ENCODE results near the gene KCNE4. TPM values are rescaled to one million over a fixed set of nuclear protein-coding genes. Genes with fewer than 3 reads are reported as not detected.
"Not testable (repeated sequence)": the region's sequence is repeated elsewhere in the genome, so short reads cannot be mapped to it uniquely, and the experiment has no call there.

Gene KCNE4
- total RNA-seq, 1 donor, result not detected

- no peak for DNase-seq (ENCODE audit: low read depth in 2 of 3, low spot score in 2 of 3)
Measured at GRCh38 chr2:223056701-223057418, 4.9 kb downstream of the KCNE4 start.

GRCh38 chr2:223057569-223057968, 5.6 kb downstream of the KCNE4 start:
- no peak for DNase-seq (ENCODE audit: low read depth in 2 of 3, low spot score in 2 of 3)

GRCh38 chr2:223058952-223059716, 7.1 kb downstream of the KCNE4 start:
- DNase-seq (ENCODE audit: low read depth in 2 of 3, low spot score in 2 of 3), result peak in 2 of 3 donors; percentile 45 to 51

DNA sequence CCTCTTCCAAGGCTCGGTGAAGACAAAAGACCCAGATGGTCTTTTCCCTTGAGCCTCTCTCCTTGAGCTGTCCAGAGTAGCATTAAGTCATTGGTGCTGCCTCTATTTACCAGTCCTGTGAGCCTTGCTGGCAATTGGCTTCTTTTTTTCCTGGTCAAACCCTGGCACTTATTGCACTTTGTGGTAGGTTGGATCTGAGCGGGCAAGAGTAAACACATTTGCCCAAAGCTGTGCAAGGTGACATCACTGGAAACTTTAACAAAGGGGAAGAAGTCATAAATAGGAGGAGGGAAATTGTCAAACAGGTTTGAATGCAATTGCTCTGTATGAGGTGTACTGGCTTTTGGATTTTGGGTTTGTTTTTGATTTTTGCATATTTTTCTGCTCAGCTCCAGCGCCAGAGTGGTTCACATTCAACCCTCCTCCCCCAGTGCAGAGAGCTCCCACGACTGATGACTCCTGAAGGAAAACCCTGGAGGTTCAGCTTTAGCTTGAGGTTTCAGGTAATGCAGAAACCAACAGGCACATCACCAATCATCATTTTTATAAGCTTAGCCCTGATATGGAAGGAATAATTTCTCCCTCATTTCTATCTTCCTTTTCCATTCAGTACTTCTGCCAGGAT, 8.3 kb downstream of the KCNE4 start:
- DNase-seq (ENCODE audit: low read depth in 2 of 3, low spot score in 2 of 3), result no peak

DNA sequence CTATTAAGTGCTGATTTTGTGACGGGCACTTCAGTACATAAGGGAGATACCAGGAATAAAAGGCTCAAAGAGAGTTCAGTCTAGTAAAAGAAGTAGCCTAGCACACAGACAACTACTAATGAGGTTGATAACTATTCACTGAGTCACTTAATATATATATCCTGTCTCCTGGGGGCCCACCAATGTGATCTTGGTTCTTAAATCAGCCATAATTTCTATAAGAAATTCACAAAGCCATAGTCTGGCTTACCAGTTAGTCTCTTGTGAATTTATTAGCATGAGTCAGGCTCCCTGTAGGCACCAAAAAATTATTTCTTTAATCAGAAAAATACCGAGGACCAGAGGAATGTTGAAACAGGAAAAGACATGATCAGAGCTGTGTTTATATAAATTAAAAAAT, 10.4 kb downstream of the KCNE4 start:
- no peak for DNase-seq (ENCODE audit: low read depth in 2 of 3, low spot score in 2 of 3)

GRCh38 chr2:223065107-223065506, 13.1 kb downstream of the KCNE4 start:
- DNase-seq (ENCODE audit: low read depth in 2 of 3, low spot score in 2 of 3), result no peak

DNA sequence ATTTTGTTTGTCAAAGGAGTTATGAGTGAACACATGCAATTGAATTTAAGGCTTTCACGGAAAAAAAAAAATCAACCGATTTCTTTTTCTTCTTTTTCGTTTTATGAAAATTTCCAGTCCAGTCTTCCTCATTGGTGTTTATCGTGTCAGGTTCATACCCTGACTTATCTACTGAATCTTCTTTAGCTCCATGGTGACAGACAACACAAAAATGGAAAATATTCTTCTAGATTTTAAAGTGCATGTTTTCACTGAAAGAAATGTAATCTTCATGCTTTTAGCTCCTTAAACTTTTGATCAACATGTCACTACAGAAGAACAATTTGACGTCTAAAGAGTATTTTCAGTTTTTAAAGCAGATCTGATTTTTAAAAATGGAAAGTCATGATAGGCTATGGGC, 14.7 kb downstream of the KCNE4 start:
- no peak for DNase-seq (ENCODE audit: low read depth in 2 of 3, low spot score in 2 of 3)

- DNase-seq (ENCODE audit: low read depth in 2 of 3, low spot score in 2 of 3), result no peak
Measured at GRCh38 chr2:223068071-223068470, 16.1 kb downstream of the KCNE4 start.

DNA sequence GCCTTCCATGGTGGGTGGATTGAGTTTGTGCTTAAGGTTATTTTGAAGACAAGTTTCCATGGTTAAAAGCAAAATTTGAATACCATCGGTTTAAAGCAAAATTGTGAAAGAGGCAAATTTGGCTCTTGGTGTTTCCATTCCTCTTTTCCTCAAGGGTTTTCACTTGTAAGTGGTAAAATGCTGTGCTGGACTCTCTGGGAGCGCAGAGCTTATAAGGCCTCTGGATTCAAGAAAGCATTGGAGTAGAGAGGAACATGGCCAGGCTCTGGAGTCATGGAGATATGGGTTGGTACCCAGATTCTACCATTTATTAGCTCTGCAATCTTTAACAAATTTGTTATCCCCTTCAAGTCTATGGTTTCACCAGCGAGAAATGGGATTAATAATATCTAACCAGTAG, 17.5 kb downstream of the KCNE4 start:
- DNase-seq (ENCODE audit: low read depth in 2 of 3, low spot score in 2 of 3), result no peak

DNA sequence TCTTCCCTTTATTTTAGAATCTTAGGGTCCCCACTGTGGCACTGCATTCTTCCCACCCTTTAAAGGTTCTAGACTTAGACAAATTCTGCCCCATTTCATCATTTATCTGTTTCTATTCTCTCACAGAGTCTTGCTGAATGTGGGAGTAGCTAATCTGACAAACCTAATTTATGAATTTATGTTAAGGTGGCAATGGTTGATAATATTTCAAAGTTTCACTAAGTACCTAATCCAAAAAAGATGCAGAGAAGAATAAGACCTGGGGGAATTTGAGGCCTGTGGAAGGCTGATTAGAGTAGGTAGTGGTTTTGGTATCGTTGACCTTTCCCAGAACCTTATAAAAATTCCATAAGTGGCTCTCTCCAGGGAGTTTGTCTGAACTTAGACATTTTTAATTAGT, 18.0 kb downstream of the KCNE4 start:
- no peak for DNase-seq (ENCODE audit: low read depth in 2 of 3, low spot score in 2 of 3)

- DNase-seq (ENCODE audit: low read depth in 2 of 3, low spot score in 2 of 3), result no peak
Measured at GRCh38 chr2:223071139-223071538, 19.1 kb downstream of the KCNE4 start.

DNA sequence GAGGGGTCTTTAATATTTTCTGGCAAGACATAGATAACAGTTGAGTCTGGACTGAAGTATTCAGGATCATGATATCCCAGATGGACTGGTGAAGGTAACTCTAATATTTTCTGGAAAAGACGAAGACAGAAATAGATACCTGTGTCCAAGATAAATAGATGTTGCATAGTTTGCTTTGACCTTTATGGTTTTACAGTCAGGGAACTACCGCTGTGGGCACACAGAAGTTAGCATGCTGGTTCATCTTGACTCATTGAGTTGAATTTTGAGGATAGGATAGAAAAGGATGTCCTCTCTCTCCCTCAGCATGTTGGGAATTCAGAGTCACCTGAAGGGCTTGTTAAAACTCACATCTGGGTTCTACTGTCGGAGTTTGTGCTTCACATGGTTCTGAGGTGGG, 20.8 kb downstream of the KCNE4 start:
- no peak for DNase-seq (ENCODE audit: low read depth in 2 of 3, low spot score in 2 of 3)

- no peak for DNase-seq (ENCODE audit: low read depth in 2 of 3, low spot score in 2 of 3)
Measured at GRCh38 chr2:223075301-223076270, 23.6 kb downstream of the KCNE4 start.

GRCh38 chr2:223076573-223076972, 24.6 kb downstream of the KCNE4 start:
- no peak for DNase-seq (ENCODE audit: low read depth in 2 of 3, low spot score in 2 of 3)

DNA sequence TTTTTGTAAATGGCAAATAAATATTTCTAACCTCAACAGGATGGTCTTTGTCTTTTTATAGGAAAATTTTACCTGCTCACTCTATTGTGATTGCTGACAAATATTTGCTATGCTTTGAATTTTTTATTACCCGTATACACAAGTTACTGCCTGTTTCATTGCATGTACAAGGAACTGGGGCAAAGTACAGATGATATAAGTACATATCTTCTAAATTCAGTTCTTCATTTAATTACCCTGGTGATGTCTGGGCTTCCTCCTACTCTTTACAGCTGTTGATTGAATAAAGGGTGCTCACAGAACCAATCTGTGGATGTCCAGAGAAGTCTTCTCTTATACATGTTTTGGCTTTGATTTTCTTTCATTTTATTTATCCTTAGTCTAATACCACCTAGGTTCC, 26.5 kb downstream of the KCNE4 start:
- no peak for DNase-seq (ENCODE audit: low read depth in 2 of 3, low spot score in 2 of 3)

- no peak for DNase-seq (ENCODE audit: low read depth in 2 of 3, low spot score in 2 of 3)
Measured at GRCh38 chr2:223079378-223079777, 27.4 kb downstream of the KCNE4 start.

DNA sequence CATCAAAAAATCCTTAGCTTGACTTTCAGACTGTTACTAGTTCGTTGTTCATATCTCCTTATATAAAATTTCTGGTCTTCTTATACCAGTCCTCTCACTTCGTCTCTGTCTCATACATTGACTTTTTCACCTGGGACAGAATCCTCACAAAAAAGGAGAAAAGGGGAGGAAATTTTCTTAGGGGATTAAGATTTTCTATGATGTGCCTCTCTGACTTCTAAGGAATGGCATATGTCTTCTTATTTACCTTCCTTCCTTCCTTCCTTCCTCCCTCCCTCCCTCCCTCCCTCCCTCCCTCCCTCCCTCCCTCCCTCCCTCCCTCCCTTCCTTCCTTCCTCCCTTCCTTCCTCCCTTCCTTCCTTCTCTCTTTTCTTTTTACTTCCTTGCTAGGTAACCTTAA, 27.9 kb downstream of the KCNE4 start:
- DNase-seq (ENCODE audit: low read depth in 2 of 3, low spot score in 2 of 3), result no peak

DNA sequence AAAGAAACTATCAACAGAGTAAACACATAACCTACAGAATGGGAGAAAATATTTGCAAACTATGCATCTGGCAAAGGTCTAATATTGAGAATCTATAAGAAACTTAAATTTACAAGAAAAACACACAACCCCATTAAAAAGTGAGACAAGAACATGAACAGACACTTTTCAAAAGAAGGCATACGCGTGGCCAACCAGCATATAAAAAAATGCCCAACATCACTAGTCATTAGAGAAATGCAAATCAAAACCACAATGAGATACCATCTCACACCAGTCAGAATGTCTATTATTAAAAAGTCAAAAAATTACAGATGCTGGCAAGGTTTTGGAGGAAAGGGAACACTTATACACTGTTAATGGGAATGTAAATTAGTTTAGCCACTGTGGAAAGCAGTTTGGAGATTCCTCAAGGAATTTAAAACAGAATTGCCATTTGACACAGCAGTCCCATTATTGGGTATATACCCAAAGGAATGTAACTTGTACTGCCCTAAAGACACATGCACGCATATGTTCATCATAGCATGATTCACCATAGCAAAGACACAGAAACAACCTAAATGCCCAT, 28.9 kb downstream of the KCNE4 start:
- DNase-seq (ENCODE audit: low read depth in 2 of 3, low spot score in 2 of 3), result not testable (repeated sequence)

GRCh38 chr2:223081789-223082188, 29.8 kb downstream of the KCNE4 start:
- DNase-seq (ENCODE audit: low read depth in 2 of 3, low spot score in 2 of 3), result no peak

DNA sequence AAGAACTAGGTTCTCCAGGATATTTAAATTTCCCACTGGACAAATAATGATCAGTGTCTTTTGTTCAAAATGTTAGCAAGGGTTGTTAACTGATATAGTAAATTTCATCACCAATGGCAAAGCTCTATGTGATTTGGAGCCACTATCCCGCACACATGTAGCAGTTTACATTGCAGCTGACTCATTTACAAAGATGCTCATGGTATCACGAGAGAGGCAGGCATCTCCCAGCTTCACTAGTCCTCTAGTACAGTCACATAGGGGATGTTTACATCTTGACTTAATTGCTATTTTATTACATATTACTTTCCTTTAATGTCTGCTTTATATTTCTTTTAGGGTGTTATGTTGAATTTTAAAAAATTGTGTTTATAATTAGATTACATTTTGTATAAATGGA, 30.7 kb downstream of the KCNE4 start:
- DNase-seq (ENCODE audit: low read depth in 2 of 3, low spot score in 2 of 3), result no peak
